NCI-H82 treated with DMSO at 0.1 percent for 48 hours (cell line): ENCODE data around the gene DEAF1.
"Not testable (repeated sequence)": the region's sequence is repeated elsewhere in the genome, so short reads cannot be mapped to it uniquely, and the experiment has no call there.

Experiments used
- DNase-seq: peaks from one replicate; lab custom pipeline; 2025; ENCODE audit not compliant: unreplicated experiment; lab: John Stamatoyannopoulos, UW

Gene DEAF1

DNA sequence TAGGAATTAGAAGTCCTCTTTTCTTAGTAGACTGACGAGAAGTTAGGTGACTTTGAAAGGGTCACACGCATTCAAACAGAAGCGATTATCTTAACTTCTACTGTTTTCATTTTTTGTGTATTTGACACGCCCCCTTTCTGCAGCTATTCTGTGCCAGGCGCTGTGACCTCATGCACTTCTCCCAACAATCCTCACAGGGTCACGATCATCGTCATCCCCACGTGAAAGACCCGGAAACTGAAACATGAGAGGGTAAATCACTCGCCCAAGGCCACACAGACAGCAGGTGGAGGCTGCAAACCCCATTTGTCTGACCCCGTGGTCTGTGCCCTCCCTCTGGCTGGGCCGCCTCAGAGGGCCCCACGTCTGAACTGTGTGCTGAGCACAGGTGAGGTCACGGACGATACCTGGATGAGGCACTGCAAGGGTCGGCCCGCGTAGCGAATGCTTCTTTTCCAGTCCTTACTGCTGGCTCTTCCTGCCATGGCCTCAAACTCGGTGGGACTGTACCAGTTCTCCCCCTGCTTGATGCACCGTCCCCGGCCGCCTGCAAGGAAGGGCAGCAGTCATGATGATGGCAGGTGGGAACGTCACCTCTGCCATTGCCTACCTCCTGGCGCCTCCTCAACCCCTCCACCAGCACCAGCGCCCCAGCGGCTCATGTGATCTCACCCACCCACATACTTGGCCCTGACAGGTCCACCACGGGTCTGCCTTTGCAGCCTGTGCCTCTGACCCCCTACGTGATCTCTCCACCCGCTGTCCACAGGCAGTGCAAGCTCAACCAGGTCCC is 8.4 kb downstream of the DEAF1 start:
- no peak for DNase-seq

DNA sequence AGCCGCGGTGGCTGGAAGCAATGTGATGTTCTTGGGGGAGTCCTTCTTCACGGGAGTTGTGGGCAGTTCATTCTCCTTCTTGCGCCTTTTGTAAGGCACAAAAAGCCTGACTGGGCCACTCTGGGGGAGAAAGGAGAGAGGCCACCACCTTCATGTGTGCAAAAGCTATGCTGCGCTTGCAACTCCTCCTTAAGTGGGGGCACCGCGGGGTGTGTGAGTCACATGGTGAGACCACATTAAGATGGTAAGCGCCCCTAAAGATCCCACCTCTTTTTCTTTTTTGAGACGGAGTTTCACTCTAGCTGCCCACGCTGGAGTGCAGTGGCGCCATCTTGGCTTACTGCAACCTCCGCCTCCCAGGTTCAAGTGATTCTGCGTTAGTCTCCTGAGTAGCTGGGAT is 14.1 kb downstream of the DEAF1 start:
- DNase-seq, result no peak

DNA sequence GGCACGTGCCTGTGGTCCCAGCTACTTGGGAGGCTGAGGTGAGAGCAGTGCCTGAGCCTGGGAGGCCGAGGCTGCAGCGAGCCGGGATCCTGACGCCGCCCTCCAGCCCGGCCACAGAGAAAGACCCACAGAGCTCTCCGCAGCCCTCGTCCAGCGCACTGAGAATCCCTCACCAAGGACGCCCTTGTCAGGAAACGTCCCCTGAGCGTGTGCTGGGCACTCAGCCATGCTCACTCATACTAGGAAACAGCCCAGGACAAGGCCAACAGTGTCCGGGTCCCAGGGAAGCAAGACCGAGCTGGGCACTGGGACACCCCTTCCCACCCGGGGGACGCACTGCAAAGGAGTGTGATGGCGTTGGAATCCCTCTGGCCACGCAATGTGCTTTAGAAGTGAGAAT is 14.5 kb downstream of the DEAF1 start:
- DNase-seq, result no peak

DNA sequence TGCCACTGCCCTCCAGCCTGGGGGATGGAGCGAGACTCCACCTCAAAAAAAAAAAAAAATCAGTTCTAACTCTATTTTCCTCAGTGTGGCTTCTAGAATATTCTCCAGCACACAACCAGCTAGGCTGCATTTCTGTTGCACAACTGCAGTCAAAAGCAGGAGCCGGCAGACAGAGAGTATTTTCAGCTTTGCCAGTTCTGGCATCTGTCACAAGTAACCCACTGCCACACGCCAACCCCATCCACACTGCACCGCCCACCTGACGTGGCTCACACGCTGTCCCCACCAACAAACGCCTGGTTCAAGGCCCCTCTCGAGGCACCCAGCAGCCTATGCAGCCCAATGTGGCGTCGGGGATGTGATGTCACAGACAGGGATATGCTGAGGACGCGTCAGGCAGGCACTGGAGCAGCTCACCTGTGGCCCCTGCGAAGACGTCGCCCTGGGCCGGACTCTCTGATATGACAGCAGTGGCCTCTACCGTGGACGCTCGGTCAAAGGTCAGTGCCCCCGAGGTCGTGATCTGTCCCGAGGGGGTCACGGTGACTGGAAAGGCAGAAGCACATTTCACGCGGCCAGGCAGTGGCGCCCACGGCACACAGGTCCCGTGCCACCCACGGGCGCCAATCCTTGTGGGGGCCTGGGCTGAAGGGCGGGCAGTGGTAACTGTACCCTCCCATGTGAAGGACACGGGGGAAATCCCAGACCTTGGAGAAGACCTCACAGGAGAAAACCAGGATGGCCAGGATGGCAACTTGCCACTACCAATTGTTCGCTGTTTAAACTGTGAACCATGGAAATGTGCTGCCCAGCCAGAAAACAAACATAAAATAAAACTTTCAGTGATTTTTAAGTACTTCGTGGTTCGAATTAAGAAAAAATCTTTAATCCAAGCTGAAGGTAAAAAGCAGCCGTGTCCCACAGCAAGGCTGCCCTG is 15.5 kb downstream of the DEAF1 start:
- DNase-seq, result no peak

DNA sequence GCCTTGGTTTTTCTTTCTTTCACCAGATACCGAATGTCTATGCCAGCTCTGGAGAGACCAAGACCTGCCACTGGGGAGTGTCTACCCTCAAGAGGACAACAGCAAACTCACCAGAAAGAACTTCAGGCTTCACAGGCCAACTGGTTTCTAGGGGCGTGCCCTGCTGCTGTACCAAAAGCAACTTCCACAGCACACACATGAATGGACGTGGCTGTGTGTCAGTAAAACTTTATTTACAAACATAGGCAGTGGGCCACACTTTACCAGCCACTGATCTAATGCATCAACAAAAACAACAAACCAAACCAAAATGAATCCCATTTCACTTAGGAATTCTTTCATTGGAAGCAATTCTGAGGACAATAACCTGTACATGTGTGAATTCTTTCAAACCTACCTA is 16.7 kb downstream of the DEAF1 start:
- no peak for DNase-seq

DNA sequence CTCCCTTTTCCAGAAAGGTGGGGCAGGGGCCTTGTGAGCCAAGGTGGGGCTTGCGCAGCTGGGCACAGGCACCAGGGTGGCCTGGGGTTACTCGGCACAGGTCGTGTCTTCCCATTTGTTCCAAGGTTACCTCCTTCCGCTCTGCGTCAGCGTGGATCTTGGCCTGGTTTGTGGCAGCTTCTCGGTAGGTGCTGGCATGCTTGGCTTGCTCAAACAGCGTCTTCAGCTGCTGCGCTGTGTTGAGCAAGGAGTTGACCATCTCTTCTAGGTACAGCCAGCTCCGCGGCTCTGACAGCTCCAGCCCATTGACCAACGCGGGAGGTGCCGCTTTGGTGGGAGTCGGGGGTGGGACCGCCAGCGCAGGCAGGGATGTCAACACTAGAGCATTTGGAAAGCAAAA is 20.6 kb downstream of the DEAF1 start:
- no peak for DNase-seq

DNA sequence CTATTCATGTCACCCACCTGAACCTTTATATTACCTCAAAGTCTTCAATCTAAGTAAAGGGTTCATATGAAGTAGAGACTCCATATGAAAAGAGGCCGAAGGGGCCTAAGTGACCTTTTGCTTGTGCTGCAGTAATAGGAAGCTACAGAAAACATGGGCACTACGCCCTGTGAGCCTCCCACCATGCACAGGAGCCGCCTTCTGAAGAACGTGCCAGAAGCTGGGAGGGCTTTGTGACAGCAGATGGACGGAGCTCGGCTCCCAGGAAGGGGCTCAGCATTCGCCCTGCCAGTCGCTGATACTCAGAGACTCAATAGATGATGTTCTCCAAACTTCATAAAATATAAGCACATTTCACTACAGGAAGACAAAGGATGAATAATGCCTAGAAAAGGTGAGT is 21.2 kb downstream of the DEAF1 start:
- no peak for DNase-seq

DNA sequence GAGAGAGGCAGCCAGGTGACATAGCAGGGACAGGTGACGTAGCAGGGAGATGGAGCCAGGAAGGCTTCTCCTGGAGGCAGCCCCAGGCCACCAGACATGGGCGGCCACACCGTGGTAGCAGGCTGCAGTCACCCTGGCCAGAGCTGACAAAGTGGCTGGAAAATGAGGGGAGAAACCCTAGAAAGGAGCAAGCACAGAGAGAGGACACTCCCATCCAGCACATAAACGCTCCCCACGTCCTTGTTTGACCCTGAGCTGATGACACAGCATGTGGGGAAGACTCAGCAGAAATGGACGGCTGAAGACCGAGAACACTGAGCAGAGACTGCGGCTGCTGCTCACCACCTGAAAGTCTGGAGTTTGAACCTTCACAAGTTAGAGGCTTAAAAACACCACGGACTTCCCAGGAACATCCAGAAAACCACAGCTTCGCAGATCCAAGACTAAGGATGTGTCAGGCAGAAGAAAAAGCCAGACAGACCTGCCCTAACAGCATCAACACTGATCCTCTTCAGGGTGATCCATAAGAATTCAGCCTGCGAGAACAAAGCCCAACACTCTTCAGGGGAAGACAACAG is 29.2 kb downstream of the DEAF1 start:
- no peak for DNase-seq

DNA sequence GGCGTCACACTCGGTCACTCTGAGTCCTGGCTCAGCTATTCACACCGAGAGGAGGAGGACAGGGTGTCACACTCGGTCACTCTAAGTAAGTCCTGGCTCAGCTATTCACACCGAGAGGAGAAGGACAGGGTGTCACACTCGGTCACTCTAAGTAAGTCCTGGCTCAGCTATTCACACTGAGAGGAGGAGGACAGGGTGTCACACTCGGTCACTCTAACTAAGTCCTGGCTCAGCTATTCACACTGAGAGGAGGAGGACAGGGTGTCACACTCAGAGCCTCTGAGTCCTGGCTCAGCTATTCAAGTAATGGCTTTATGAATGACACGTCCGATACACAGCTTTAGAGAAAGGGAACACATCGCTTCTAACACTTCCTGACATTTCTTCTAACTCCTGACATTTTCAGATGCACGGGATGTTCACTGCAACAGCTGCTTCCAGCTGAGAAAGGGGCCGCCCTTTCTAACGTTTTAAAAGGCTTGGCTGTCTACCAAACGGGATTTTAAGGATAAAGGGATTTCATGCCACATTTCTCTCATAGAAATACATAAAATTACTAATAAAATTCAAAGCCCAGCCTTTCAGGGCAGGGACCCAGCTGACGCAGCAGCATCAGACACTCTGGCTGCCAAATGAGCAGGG is 29.8 kb downstream of the DEAF1 start:
- no peak for DNase-seq

DNA sequence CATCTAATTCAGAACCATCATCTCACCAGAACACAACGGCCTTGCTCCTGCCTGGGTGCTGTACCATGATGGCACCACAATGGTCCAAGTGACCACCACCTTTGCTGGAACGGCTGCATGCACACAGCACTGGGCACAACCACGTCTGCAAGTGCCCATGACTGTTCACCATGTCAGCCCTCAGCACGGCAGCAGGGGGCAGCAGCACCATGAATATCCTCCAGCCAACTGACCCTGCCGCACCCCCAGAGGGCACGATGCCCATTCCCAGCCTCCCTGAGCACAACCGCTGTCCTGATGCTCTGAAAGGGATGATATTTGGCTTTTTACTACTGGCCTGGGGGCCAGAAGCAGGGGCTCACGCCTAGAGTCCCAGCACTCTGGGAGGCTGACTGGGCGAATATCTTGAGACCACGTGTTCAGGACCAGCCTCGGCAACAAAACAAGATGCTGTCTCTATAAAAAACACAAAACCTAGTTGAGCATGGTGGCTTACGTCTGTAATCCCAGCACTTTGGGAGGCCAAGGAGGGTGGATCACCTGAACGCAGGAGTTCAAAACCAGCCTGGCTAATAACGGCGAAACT is 32.2 kb downstream of the DEAF1 start:
- no peak for DNase-seq

DNA sequence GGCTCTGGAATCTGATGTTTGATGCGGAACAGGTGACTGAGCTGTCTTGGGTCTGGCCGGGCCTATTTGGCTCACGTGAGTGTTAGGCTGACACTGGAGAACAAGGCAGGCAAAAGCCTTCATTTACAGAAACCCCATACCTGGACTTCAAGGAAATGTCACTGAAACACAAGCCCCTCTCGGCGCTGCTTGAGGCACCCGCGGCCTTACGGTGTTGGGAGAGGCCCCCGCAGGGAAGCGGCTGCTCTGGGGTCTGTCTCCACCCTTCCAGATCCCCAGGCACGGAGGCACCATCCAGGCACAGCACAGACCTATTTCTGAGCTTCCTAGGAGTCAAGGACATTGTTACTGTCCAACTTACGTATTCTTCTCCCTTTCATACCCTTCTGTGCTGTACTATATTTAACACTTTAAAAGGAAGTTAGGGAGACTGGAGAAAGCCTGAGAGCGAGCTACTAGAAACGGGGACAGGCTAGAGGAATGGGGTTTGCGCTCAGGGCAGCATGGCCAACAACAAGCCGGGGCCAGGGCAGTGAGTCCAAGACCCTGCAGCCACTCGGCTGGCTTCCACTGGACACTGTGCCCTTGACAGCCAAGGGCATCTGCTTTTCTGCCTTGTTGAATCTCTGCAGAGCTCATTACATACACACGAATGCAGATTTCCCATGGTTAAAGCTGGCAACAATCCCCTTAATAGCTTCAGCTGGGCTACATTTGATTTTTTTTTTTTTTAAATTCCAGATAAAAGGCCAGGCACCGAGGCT is 34.2 kb downstream of the DEAF1 start:
- DNase-seq, result no peak

DNA sequence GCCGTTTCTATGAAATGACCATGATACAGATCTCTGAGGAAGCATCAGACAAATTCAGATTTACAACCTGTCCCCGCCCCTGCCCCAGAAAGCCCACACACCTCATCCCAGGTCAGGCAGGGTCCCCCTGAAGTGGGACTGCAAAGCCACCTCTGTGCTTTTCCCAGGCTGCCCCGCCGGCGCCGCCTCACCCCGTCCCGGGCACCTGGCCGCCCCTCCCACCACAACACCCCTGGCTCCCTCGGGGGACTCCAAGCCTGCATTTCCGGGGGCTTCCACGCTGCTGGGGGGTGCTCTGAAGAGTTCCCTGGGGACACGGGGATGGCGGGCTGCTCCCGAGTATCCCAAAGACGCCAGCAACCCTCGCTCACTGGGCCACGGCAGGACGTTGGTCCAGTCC is 34.7 kb downstream of the DEAF1 start:
- DNase-seq, result no peak

DNA sequence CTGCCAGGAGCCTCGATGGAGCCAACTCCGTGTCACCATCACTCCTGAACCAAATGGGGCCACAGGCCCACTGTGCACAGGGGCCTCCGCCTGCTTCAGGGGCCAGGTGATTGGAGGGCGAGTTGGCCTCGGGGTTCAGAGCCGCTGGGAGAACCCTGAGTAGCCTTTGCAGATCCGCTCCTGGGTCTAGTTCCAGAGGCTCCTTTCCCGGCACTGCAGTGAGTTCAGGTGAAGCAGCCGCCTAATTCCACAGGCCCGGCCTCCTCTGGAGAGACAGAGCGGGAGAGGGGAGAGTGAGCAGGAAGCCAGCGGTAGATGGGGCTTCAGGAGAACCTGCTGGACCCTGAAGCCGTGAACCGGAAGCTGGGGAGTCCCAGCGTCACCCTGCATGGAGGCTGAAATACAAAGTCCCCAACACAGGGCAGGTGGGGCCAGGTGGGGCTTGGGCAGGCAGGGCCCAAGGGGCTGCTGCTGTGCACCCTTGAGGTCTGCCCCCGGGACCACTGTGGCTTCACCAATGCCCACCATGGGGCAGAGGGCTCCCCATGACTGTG is 35.4 kb downstream of the DEAF1 start:
- DNase-seq, result no peak

DNA sequence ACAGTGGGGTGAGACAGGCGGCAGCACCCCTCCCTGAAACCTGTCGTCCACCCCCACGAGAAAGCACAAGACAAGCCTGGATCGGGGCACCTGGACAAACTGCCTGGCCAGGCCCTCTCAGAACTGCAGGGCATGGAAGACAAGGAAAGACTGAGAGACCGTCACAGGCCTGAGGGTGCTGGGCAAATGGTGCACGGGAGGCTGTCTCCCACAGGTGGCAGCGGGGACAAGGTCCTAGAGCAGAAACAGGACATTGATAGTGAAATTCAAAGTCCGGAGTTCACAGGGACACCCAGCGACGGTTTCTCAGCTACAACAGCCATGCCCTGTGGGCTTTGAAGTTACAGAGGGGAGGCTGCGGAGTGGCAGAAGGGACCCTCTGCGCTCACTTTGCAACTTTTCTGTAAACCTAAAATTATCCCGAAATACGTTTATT is 37.3 kb downstream of the DEAF1 start:
- DNase-seq, result no peak

DNA sequence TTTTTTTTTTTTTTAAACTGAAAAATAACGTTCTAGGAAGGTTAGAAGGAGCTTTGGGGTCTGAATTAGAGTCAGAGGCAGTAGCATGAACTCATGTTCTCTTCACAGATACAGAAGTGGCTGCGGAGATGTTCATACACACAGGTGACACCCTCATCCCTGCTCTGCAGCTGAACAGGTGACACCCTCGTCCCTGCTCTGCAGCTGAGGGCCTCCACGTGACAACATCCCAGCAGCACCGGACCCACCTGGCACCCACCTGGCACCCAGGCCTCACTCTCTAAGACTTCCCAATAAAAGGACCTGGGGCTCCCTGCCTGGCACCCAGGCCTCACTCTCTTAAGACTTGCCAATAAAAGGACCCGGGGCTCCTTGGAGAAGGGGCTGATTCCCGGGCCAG is 38.2 kb downstream of the DEAF1 start:
- no peak for DNase-seq

DNA sequence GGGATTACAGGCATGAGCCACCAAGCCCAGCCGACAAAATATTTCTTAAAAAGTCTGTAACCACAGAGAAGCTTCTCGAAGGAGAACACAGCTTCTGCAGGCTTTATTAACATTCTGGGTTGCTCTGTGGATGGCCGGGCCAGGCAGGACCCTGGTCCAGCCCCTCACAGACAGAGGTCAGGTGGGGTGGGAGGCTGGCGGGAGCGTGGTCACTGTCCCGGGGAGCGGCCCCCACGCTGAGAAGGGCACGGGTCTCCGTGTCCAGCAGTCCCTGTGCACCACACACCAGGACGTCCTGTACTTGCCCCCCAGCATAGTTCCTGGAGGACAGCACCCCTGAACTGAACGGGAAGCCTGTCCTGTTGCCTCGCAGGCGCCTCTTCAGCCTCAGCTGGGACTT is 38.6 kb downstream of the DEAF1 start:
- DNase-seq, result no peak

DNA sequence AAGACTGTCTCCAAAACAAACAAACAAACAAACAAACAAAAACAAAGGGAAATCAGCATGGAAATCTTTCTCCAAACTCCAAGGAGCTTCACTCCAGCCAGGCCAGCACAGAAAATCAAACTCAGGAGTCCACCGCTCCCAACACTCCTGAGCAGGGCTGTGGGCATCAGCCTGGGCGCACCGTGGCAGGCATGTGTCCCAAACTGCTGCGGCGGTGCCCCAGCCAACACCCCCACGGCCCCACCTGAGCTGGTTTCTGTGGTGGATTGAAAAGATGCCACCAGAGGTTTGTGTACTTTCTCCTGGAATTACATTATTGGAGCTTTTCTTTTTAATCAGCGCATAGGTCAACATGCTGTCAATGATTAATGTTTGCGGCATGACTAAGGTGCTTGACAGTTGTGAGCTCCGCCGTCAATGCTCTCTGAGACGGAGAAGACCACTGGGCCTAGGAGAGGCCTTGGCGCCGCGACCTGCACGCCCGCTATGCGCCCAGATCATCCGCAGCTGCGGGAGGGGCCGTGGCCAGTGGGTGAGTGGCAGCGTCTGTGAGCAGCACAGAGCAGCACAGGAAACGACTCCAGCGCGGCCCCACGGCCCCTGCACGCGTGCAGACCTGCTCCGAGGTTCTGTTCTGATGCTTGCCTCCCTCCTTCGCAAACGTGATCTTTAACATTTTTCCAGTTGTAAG is 39.8 kb downstream of the DEAF1 start:
- DNase-seq, result no peak

DNA sequence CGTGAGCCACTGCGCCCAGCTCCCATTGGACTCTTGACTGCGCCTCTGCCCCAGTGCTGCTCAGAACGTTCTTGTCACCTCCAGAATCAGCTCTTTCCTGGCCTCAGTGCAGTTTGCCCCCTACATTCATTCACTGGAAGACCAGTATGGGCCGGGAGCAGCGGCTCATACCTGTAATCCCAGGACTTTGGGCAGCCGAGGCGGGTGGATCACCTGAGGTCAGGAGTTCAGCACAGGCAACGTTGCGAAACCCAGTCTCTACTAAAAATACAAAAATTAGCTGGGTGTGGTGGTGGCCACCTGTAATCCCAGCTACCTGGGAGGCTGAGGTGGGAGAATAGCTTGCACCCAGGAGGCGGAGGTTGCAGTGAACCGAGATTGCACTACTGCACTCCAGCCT is 40.6 kb downstream of the DEAF1 start:
- DNase-seq, result not testable (repeated sequence)

DNA sequence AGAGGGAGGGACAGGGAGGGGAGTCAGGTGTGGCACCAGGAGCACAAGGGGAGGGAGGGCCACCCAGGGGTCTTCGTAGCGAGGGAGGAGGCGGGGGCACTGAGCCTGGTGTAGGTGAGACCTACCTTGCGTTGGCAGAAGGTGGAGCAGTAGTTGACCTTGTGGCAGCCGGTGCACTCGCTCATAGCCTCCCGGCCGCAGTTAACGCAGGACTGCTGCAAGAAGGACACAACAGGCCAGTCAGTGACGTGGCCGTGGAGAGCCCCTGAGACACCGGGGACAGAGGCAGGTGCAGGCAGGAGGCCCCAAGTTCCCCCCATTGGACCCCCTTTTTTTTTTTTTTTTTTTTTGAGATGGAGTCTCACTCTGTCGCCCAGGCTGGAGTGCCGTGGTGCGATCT is 41.2 kb downstream of the DEAF1 start:
- no peak for DNase-seq
